SIG-M5 (cell line): ENCODE data around the gene COL20A1.

ENCODE experiments used
- DNase-seq: peaks from one replicate; lab custom pipeline; 2025; lab: John Stamatoyannopoulos, UW

Gene COL20A1

GRCh38 chr20:63261060-63261794, 31.8 kb upstream of the COL20A1 start:
- no peak for DNase-seq

DNA sequence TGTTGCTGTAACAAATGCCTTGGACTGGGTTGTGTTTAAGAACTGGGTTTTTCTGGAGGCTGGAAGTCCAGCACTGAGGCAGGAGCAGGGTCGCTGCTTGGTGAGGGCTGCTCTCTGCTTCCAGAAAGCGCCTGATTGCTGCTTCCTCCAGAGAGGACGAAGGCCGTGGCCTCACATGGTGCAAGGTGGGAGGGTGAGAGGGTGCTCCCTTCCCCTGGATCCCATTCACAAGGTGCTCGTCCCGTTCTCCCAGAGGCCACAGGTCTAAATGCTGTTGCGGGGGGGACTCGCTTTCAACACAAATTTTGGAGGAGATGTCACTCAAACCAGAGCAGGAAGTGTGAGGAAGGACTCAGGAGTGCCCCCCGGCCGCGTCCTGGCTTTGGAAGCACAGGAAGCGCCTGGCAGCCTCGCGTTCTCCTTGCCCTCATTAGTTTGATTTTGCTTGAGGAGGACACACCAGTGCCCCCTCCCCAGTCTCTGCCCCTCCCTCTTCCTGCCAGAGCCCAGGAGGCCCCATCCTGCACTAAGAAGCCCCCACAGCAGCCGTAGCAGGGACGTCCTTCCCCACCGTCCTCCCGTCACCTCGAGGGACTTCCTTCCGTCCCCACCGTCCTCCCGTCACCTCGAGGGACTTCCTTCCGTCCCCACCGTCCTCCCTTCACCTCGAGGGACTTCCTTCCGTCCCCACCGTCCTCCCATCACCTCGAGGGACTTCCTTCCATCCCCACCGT, 31.0 kb upstream of the COL20A1 start:
- no peak for DNase-seq

- DNase-seq: no peak
Measured at GRCh38 chr20:63262836-63263235, 30.1 kb upstream of the COL20A1 start.

GRCh38 chr20:63264000-63264399, 29.0 kb upstream of the COL20A1 start:
- DNase-seq: no peak

GRCh38 chr20:63264519-63264918, 28.5 kb upstream of the COL20A1 start:
- DNase-seq: no peak

- no peak for DNase-seq
Measured at GRCh38 chr20:63265891-63266515, 27.0 kb upstream of the COL20A1 start.

DNA sequence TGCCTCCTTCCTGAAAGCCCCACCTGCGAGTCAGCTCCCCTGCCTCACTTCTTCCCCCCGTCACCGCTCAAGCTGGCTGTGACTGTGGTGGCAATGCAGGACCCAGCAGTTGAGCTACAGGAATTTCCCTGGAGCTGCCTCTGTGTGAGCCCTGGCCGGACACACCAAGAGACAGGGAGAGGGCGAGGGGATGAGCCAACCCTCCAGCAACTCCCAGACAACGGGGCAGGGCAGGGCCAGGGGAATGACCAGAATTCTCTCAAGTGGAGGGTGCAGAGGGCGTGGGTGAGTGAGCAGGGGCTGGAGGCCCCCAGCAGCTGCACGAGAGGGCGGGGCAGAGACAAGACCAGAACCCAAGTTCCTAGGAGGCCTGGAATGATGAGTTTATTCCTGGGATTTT, 25.3 kb upstream of the COL20A1 start:
- DNase-seq: no peak

GRCh38 chr20:63268256-63268655, 24.7 kb upstream of the COL20A1 start:
- DNase-seq: no peak

- DNase-seq: no peak
Measured at GRCh38 chr20:63268671-63269439, 24.1 kb upstream of the COL20A1 start.

DNA sequence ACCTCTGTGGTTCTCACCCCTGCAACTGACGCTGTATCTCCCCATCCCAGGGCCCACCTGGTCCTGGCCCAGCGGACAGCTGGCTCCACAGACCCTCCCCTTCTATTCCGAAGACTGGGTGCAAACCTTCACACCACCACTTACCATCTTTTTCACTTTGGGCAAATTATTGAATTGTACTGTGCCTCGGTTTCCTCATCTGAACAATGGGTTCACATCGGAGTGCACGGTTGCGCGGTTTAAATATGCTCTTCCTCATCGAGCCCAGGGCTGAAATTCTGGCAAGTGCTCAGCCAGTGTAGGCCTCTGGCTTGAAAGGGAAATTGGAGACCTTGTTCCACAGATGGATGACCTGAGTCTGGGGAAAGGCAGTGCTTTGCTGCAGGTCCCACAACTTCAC, 23.3 kb upstream of the COL20A1 start:
- DNase-seq: no peak

DNA sequence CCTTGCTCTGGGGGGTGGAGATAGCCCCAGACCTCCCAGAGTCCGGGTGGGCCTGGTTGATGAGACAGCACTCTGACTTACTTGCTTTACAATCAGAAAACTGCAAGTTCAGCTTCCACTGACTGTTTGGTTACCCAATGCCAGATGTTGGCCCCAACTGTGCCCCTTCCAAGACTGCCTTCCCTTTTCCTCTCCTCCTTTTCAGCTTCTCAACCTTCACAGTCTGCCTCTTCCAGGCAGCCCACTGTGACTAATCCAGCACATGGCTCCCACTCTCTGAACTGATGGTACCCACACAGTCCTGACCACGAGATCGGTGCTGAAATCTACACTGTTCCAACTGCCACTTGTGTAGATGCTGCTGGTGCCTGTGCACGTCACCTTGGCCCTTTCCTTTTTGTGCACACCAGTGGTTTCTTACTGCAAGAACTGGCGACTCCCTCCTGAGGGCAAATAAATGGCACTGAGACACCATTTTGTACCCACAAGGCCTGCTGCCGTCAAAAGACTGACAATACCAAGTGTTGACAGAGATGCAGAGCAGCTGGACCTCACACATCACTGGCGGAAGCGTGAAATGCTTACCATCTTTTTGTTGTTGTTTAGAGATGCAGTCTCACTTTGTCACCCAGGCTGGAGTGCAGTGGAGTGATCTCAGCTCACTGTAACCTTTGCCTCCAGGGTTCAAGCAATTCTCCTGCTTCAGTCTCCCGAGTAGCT, 22.2 kb upstream of the COL20A1 start:
- no peak for DNase-seq

DNA sequence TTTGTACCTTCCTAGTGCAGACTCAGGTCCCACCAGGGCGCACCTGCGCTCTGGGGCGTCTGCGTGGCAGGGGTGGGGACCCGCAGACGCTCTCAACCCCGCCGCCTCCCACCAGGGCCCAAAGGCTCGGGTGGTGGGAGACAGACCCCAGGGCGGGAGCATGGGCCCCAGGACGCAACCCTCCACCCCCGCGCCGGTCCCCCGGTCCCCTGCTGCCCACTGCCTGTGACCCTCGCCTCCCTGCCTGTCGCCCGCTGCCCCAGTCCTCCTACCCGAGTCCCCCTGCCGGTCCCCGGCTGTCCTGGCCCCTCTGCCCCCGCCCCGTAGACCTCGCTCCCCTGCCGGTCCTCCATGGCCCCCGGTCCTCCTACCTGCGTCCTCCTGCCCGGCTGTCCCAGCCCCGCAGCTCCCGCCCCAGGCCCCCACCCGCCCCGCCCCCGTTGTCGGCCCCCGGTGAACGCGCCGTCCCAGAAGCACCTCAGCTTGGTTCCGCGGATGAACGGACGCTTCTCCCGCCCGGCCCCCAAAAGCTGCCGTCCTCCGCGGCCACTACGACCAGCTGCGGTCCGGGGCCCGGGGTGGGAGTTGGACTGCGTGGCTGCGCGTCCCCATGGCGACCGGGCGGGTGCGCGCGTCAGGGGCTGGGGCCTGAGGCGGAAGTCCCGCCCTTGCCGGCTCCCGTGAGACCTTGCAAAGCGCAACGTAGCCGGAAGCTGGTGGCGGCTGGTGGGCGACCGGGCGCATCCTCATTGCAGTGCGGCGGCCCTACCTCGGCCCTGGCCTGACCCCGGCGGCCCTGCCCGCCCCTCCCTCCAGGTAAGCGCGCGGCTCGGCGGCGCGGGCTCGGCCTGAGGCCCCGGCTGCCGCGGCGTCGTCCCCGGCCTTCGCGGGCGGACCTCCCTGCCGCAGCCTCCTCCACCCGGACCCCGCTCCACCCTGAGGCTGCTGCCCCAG, 20.6 kb upstream of the COL20A1 start, which contains the start of gene ARFGAP1:
ARFGAP1 (plus strand) TSS at position 709 of the 954 bp plus-strand sequence. CDS start 2,768 bp downstream, outside the sequence.
- no peak for DNase-seq

- DNase-seq: no peak
Measured at GRCh38 chr20:63273059-63273579, 19.9 kb upstream of the COL20A1 start.

DNA sequence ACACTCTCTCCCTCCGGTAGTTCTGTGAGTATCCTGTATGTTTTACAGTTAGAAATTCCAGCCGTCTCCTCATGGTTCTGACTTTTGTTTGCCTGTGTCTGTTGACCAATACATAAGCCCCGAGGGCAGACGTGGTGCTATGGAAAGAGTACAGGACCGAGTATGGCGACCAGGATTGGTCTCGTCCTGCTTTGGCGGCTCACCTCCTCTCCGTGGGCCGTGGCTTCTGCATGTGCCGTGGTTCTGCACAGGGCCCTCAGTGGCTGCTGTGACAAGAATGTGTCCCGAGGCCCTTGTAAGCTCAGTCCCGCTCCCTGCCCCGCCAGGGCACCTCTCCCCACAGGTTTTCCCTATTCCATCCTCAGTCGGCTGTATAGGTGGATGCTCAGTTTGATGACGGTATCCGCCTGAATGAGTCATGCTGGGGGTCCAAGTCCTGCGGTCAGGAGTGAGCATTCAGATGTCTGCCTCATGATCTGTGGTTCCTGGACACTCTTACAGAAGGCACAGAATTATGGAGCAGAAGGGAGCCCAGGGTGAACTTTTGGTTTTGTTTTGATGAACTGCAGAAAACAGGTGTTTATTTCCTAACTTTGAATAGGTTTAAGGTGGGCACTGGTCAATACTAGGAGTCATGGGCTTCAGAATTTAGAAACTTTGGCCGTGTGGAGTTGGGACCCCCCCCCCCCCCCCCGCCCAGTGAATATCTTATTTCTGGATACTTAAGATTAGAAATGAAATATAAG, 19.2 kb upstream of the COL20A1 start:
- no peak for DNase-seq

DNA sequence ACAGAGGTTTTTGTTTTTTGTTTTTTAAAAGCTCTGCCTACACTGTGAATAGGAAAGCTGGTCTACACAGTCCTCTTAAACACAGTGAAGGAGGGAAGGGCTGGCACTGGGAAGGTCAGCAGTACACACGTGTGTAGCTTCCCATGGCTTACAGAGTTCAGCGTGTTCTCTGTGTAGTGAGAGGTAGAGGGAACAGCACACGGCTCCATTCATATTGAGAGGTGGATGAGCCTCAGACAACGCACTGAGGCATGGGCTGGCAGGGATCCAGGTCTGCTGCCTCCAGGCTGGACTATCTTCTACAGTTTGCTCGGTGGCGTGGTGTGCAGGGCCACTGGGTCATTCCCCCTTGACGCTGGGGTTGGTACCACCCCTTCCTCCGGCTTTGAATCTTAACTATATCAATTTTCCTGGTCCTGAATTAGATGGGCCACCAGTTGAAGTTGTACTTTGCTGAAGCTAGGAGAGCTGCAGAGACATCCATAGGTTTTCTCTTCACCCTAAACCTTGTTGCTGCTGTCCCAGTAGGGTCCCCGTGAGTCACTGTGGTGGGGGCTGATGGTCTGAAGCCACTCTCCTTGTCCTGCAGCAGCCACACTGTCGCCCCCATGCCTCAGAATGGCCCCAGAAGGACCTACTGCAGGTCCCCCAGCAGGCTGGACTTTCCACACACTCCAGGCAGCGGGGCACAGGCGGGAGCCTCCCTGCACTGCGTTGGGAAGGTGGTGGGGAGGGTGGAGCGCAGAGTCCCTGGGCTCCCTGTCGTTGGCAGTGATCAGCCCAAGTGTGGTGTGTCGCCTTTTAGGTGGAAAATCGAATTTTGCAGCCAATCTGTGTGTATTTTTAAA, 18.4 kb upstream of the COL20A1 start:
- DNase-seq: no peak

DNA sequence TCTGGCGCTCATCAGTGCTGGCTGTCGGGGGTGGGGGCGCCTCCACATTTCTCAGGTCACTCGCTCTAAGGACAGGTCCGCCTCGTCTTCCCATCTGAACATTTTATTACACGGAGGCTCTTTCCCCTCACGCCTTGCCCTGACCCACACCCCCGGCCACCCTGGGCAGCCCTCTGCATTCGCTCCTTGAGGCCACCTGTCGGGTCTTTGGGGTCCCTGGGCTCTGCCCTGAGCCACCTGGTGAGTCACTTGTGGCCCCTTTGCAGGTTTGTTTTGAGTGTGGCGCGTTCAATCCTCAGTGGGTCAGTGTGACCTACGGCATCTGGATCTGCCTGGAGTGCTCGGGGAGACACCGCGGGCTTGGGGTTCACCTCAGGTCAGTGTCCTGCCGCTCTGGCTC, 17.2 kb upstream of the COL20A1 start:
- no peak for DNase-seq

DNA sequence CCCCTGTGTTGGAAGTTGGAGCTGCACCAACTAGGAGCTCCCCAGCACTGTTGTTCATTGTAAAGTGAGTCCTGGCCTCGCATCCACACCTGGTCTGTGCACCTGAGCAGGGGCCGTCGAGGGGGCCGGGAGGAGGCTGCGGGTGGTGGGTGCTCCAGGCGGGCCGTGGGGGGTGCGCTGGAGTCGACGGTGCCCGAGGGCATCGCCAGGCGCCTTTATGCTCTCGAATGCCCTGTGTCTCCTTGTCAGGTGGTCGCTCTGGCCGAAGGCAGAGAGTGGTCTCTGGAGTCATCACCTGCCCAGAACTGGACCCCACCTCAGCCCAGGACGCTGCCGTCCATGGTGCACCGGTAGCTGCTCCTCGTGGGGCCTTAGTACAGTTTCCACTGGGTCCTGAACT, 16.0 kb upstream of the COL20A1 start:
- DNase-seq: no peak

GRCh38 chr20:63277466-63278272, 15.3 kb upstream of the COL20A1 start:
- DNase-seq: no peak
